SJCRH30 (cell line): ENCODE data around the gene RAC3. TPM values are rescaled to one million over a fixed set of nuclear protein-coding genes. Genes with fewer than 3 reads are reported as not detected.
"Not testable (repeated sequence)": the region's sequence is repeated elsewhere in the genome, so short reads cannot be mapped to it uniquely, and the experiment has no call there.

ENCODE experiments used
- DNase-seq, 2 experiments: peaks; one replicate each; pipeline ENCODE4 v3.0.0-alpha.2; 2015 to 2020
- H3K27ac ChIP-seq: fragments of 250-450 bp; sonication (Bioruptor Pico); 2 replicates; pipeline ENCODE4 v1.5.1; 2020; ENCODE audit warnings: mild to moderate bottlenecking, moderate library complexity
- H3K27me3 ChIP-seq: fragments of 250-450 bp; sonication (Bioruptor Pico); 2 replicates; pipeline ENCODE4 v1.5.1; 2020; ENCODE audit warnings: mild to moderate bottlenecking, moderate library complexity
- H3K36me3 ChIP-seq: fragments of 250-450 bp; sonication (Bioruptor Pico); 2 replicates; pipeline ENCODE4 v1.5.1; 2020; ENCODE audit warnings: mild to moderate bottlenecking, moderate library complexity
- H3K4me1 ChIP-seq: fragments of 250-450 bp; sonication (Bioruptor Pico); 2 replicates; pipeline ENCODE4 v1.5.1; 2020; ENCODE audit warnings: mild to moderate bottlenecking, moderate library complexity
- H3K4me3 ChIP-seq: fragments of 250-450 bp; sonication (Bioruptor Pico); 2 replicates; pipeline ENCODE4 v1.5.1; 2020; ENCODE audit warnings: mild to moderate bottlenecking, moderate library complexity
- H3K9me3 ChIP-seq: fragments of 250-450 bp; sonication (Bioruptor Pico); replicated peaks from 2 replicates; pipeline ENCODE4 v1.5.1; 2020; ENCODE audit warnings: mild to moderate bottlenecking, moderate library complexity
- total RNA-seq: library from RNA; depleted of rRNA; stranded (reverse); fragments of >200 nt; shearing (Covaris generic); gene quantifications from 2 replicates; pipeline ENCODE4 v1.2.3, GENCODE V29; 2014

RAC3 gene
- total RNA-seq, 1 experiment from 2014 or later = 17.9 TPM

GRCh38 chr17:82034371-82035011, 3.0 kb downstream of the RAC3 start:
- H3K27me3 ChIP-seq = no peaks in the 10 kb centered on the region

GRCh38 chr17:82035488-82035887, 4.0 kb downstream of the RAC3 start:
- Histone ChIP-seq H3K4me1 (peaks cover 3% of the 10 kb centered on the region; the same call in 1 of the 2 replicates), H3K27me3 (no peaks in the 10 kb centered on the region), H3K9me3 (no peaks in the 10 kb centered on the region), H3K36me3 (no peaks in the 10 kb centered on the region), H3K4me3 (no peak overlapping the region), H3K27ac (no peak overlapping the region)
- no peak for DNase-seq

More at GRCh38 chr17:82034371-82035011, 3.0 kb downstream of the RAC3 start:
- H3K4me1 ChIP-seq = peaks cover 3% of the 10 kb centered on the region; the same call in 1 of the 2 replicates
- H3K27ac ChIP-seq = no peak overlapping the region
- H3K36me3 ChIP-seq = no peaks in the 10 kb centered on the region
- H3K4me3 ChIP-seq = no peak overlapping the region
- H3K9me3 ChIP-seq = no peaks in the 10 kb centered on the region
- DNase-seq = no peak

GRCh38 chr17:82035956-82036633, 4.6 kb downstream of the RAC3 start:
- Histone ChIP-seq H3K27me3 (no peaks in the 10 kb centered on the region), H3K4me1 (peaks cover 3% of the 10 kb centered on the region; the same call in 1 of the 2 replicates), H3K4me3 (peak overlapping the region; percentile 66), H3K9me3 (no peaks in the 10 kb centered on the region), H3K27ac (no peak overlapping the region), H3K36me3 (no peaks in the 10 kb centered on the region)
- DNase-seq = no peak

- Histone ChIP-seq H3K9me3 (no peaks in the 10 kb centered on the region), H3K36me3 (no peaks in the 10 kb centered on the region), H3K27ac (no peak overlapping the region; the same call in 1 of the 2 replicates), H3K27me3 (no peaks in the 10 kb centered on the region), H3K4me3 (peak overlapping the region; percentile 66), H3K4me1 (peaks cover 3% of the 10 kb centered on the region; the same call in 1 of the 2 replicates)
- no peak for DNase-seq
These were observed 5.2 kb downstream of the RAC3 start for GRCh38 chr17:82036634-82037091.

GRCh38 chr17:82037092-82037888, 5.8 kb downstream of the RAC3 start, which contains the start of gene DCXR:
Gene DCXR (minus strand): TSS chr17:82037697. CDS start chr17:82037682, 15 bp downstream.
- no peaks in the 10 kb centered on the region for H3K27me3 ChIP-seq
- peak within 1 kb of the TSS; percentile 37; the same call in 1 of the 2 replicates for H3K27ac ChIP-seq
- no peaks in the 10 kb centered on the region for H3K36me3 ChIP-seq
- H3K4me1 ChIP-seq = peaks cover 3% of the 10 kb centered on the region; the same call in 1 of the 2 replicates
- peak within 1 kb of the TSS; percentile 66 for H3K4me3 ChIP-seq
- H3K9me3 ChIP-seq = no peaks in the 10 kb centered on the region
- DNase-seq = peak; percentile 100

- peaks cover 3% of the 10 kb centered on the region; the same call in 1 of the 2 replicates for H3K4me1 ChIP-seq
- H3K4me3 ChIP-seq = peak overlapping the region; percentile 66
- no peaks in the 10 kb centered on the region for H3K27me3 ChIP-seq
- no peak for DNase-seq
- no peak overlapping the region for H3K27ac ChIP-seq
- H3K36me3 ChIP-seq = no peaks in the 10 kb centered on the region
- no peaks in the 10 kb centered on the region for H3K9me3 ChIP-seq
These were observed 6.4 kb downstream of the RAC3 start for GRCh38 chr17:82037889-82038195.

GRCh38 chr17:82038796-82039409, 7.4 kb downstream of the RAC3 start:
- not testable (repeated sequence) for H3K27ac ChIP-seq, H3K9me3 ChIP-seq, H3K4me3 ChIP-seq, DNase-seq, H3K36me3 ChIP-seq, H3K27me3 ChIP-seq, H3K4me1 ChIP-seq

GRCh38 chr17:82039695-82040299, 8.3 kb downstream of the RAC3 start:
- H3K27ac ChIP-seq = no peak overlapping the region
- H3K27me3 ChIP-seq = no peaks in the 10 kb centered on the region
- no peaks in the 10 kb centered on the region for H3K9me3 ChIP-seq
- H3K36me3 ChIP-seq = no peaks in the 10 kb centered on the region
- H3K4me1 ChIP-seq = peaks cover 3% of the 10 kb centered on the region; the same call in 1 of the 2 replicates
- DNase-seq = no peak
- H3K4me3 ChIP-seq = no peak overlapping the region

GRCh38 chr17:82041144-82041814, 9.8 kb downstream of the RAC3 start:
- Histone ChIP-seq H3K27ac (no peak overlapping the region), H3K4me1 (peaks cover 3% of the 10 kb centered on the region; the same call in 1 of the 2 replicates), H3K4me3 (no peak overlapping the region), H3K36me3 (no peaks in the 10 kb centered on the region), H3K27me3 (no peaks in the 10 kb centered on the region), H3K9me3 (no peaks in the 10 kb centered on the region)
- no peak for DNase-seq

- no peaks in the 10 kb centered on the region for H3K36me3 ChIP-seq
- H3K9me3 ChIP-seq = no peaks in the 10 kb centered on the region
- DNase-seq = no peak
- no peaks in the 10 kb centered on the region for H3K27me3 ChIP-seq
- no peak overlapping the region for H3K27ac ChIP-seq
- H3K4me3 ChIP-seq = no peak overlapping the region
- no peaks in the 10 kb centered on the region for H3K4me1 ChIP-seq
These were observed 11.2 kb downstream of the RAC3 start for GRCh38 chr17:82042649-82043048.

GRCh38 chr17:82043507-82043906, 12.0 kb downstream of the RAC3 start:
- H3K27ac ChIP-seq = no peak overlapping the region
- no peaks in the 10 kb centered on the region for H3K9me3 ChIP-seq
- no peaks in the 10 kb centered on the region for H3K36me3 ChIP-seq
- DNase-seq = no peak
- no peaks in the 10 kb centered on the region for H3K4me1 ChIP-seq
- H3K27me3 ChIP-seq = no peaks in the 10 kb centered on the region
- H3K4me3 ChIP-seq = no peak overlapping the region

- DNase-seq = no peak
These were observed 14.5 kb downstream of the RAC3 start for GRCh38 chr17:82045936-82046484.

GRCh38 chr17:82046903-82047302, 15.4 kb downstream of the RAC3 start:
- no peak overlapping the region for H3K27ac ChIP-seq
- no peak for DNase-seq
- H3K36me3 ChIP-seq = no peaks in the 10 kb centered on the region
- no peaks in the 10 kb centered on the region for H3K9me3 ChIP-seq
- H3K27me3 ChIP-seq = no peaks in the 10 kb centered on the region
- H3K4me3 ChIP-seq = no peak overlapping the region
- no peaks in the 10 kb centered on the region for H3K4me1 ChIP-seq

More at GRCh38 chr17:82045936-82046484, 14.5 kb downstream of the RAC3 start:
- Histone ChIP-seq H3K27me3 (no peaks in the 10 kb centered on the region), H3K4me1 (no peaks in the 10 kb centered on the region), H3K9me3 (no peaks in the 10 kb centered on the region), H3K27ac (no peak overlapping the region), H3K4me3 (no peak overlapping the region), H3K36me3 (no peaks in the 10 kb centered on the region)
